Ascending aorta (tissue), 2 donors: ENCODE results near the gene AS3MT. TPM values are rescaled to one million over a fixed set of nuclear protein-coding genes. Genes with fewer than 3 reads are reported as not detected.

ENCODE experiments used
- DNase-seq, 2 donors: peaks; one replicate each; pipeline ENCODE4 v3.0.0-alpha.2; 2019; ENCODE audit warnings: low spot score in 2 of 2
- H3K27ac ChIP-seq, 2 donors: fragments of 200-600 bp; sonication (generic); one replicate each; pipeline ENCODE4 v1.5.1; 2016 to 2017; ENCODE audit warnings: mild to moderate bottlenecking in 1 of 2
- H3K27me3 ChIP-seq: fragments of 200-600 bp; sonication (generic); one replicate; pipeline ENCODE4 v1.5.1; 2017
- H3K36me3 ChIP-seq, 2 donors: fragments of 200-600 bp; sonication (generic); one replicate each; pipeline ENCODE4 v1.5.1; 2016
- H3K4me1 ChIP-seq, 2 donors: fragments of 200-600 bp; sonication (generic); one replicate each; pipeline ENCODE4 v1.5.1; 2016 to 2017; ENCODE audit warnings: mild to moderate bottlenecking in 1 of 2
- H3K4me3 ChIP-seq, 2 donors: fragments of 200-600 bp; sonication (generic); one replicate each; pipeline ENCODE4 v1.5.1; 2016 to 2017; ENCODE audit warnings: mild to moderate bottlenecking in 1 of 2
- H3K9me3 ChIP-seq, 2 donors: fragments of 200-600 bp; sonication (generic); one replicate each; pipeline ENCODE4 v1.5.1; 2016
- intact Hi-C: fragments of 100-400 bp; cut with DNase I; formaldehyde crosslinking; loops from one replicate; pipeline ENCODE4 v1.15.1; 2023
- total RNA-seq: library from RNA; depleted of rRNA; stranded (reverse); fragments of >200 nt; gene quantifications from one replicate; pipeline ENCODE4 v1.1.0, GENCODE V29; 2016
- TF ChIP-seq, protein P1 (sequence below), 3 experiments: fragments of 200-600 bp in 2 of 3; fragments of 450-650 bp in 1 of 3; sonication (generic) in 2 of 3; IDR thresholded peaks; one replicate each; pipeline ENCODE4 v1.5.1; 2016 to 2019; ENCODE audit warnings: antibody characterized with exemption in 3 of 3, mild to moderate bottlenecking in 1 of 3, moderate library complexity in 1 of 3

Gene AS3MT
- total RNA-seq, 1 donor from 2014 or later: 1.4 TPM

GRCh38 chr10:102931643-102932042, 62.4 kb downstream of the AS3MT start:
- no peak for DNase-seq
- no peaks in the 10 kb centered on the region for H3K4me1 ChIP-seq
- no peak overlapping the region for H3K4me3 ChIP-seq
- no peak overlapping the region for H3K27ac ChIP-seq
- TF ChIP-seq, protein P1, sequence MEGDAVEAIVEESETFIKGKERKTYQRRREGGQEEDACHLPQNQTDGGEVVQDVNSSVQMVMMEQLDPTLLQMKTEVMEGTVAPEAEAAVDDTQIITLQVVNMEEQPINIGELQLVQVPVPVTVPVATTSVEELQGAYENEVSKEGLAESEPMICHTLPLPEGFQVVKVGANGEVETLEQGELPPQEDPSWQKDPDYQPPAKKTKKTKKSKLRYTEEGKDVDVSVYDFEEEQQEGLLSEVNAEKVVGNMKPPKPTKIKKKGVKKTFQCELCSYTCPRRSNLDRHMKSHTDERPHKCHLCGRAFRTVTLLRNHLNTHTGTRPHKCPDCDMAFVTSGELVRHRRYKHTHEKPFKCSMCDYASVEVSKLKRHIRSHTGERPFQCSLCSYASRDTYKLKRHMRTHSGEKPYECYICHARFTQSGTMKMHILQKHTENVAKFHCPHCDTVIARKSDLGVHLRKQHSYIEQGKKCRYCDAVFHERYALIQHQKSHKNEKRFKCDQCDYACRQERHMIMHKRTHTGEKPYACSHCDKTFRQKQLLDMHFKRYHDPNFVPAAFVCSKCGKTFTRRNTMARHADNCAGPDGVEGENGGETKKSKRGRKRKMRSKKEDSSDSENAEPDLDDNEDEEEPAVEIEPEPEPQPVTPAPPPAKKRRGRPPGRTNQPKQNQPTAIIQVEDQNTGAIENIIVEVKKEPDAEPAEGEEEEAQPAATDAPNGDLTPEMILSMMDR (IDR thresholded peaks at IDR 0.05): no peak
- no peaks in the 10 kb centered on the region for H3K9me3 ChIP-seq
- peaks cover 0 to 11% of the 10 kb centered on the region in 2 donors for H3K36me3 ChIP-seq
- intact Hi-C loops: no loop called here
- H3K27me3 ChIP-seq: no peaks in the 10 kb centered on the region

DNA sequence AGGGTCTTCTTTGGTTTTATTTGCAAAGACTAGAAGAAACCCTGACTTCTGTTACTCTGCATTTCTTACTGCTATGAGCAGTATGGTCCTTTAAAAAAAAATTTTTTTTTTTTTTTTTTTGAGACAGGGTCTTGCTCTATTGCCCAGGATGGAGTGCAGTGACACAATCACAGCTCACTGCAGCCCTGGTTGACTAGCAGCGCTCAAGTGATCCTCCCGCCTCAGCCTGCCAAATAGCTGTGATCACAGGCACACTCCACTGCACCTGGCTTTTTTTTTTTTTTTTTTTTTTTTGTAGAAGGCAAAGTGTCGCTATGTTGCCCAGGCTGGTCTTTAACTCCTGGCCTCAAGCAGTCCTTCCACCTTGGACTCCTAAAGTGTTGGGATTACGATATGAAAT, 66.2 kb downstream of the AS3MT start:
- no peak overlapping the region for H3K27ac ChIP-seq
- intact Hi-C loops: no loop called here

DNA sequence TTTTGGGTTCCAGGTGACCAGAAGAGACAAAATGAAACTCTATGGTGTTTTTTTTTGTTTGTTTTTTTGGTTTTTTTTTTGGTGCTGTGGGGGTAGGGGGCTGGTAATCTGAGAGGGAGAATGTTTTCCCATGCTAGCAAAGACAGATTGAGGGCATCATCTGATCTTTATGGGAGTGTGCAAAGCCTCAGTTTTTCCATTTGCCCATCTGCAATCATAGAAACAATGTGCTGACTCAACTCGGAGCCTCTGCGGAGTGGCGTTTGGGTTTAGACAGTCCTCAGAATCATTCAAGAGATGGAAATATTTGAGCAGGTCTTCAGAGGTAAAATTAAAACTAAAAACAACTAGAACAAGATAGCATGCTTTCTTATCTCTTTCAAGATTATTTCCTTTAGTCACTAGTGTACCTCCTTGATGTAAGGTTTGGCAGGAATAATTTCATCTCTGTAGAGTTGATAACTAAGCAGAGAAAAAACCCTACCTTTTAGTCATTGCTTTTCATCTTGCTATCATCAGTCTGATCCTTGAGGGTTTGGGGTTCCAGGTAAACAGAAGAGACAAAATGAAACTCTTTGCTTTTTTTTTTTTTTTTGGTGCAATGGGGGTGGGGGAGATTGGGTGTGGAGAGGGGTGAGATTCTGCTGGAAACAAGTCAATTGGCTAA, 66.8 kb downstream of the AS3MT start:
- Histone ChIP-seq H3K4me3 (no peak overlapping the region), H3K9me3 (no peaks in the 10 kb centered on the region), H3K27me3 (no peaks in the 10 kb centered on the region), H3K4me1 (no peaks in the 10 kb centered on the region), H3K27ac (no peak overlapping the region), H3K36me3 (no peaks in the 10 kb centered on the region)
- intact Hi-C loops: no loop called here
- no peak for DNase-seq
- TF ChIP-seq, protein P1 (IDR thresholded peaks at IDR 0.05): no peak

More for the DNA sequence above, 66.2 kb downstream of the AS3MT start:
- TF ChIP-seq, protein P1 (IDR thresholded peaks at IDR 0.05): no peak
- DNase-seq: no peak
- H3K4me1 ChIP-seq: no peaks in the 10 kb centered on the region
- no peaks in the 10 kb centered on the region for H3K9me3 ChIP-seq
- H3K4me3 ChIP-seq: no peak overlapping the region
- H3K36me3 ChIP-seq: no peaks in the 10 kb centered on the region
- H3K27me3 ChIP-seq: no peaks in the 10 kb centered on the region

DNA sequence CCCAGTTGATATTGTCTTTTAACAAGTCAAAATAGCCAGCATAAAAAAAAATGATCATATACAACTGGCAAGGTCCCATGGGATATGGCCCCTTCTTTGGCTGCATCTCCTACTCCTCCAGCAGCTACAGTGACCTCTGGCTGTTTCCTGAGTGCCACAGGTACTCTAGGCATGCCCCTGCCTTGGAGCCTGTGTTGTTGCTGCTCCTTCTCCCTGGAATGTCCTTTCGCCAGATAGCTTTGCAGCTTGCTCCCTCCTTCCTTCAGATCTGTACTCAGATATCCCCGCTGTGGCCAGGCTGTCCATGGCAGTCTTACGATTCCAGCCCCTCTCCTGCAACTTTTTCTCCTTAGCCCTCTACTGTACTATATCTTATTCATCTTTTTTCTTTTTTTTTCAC, 72.1 kb downstream of the AS3MT start:
- H3K9me3 ChIP-seq: no peaks in the 10 kb centered on the region
- DNase-seq: no peak
- H3K4me3 ChIP-seq: no peak overlapping the region
- H3K27ac ChIP-seq: no peak overlapping the region
- peaks cover 0 to 4% of the 10 kb centered on the region in 2 donors for H3K4me1 ChIP-seq
- TF ChIP-seq, protein P1 (IDR thresholded peaks at IDR 0.05): no peak
- intact Hi-C loops: no loop called here
- no peaks in the 10 kb centered on the region for H3K36me3 ChIP-seq
- H3K27me3 ChIP-seq: no peaks in the 10 kb centered on the region

DNA sequence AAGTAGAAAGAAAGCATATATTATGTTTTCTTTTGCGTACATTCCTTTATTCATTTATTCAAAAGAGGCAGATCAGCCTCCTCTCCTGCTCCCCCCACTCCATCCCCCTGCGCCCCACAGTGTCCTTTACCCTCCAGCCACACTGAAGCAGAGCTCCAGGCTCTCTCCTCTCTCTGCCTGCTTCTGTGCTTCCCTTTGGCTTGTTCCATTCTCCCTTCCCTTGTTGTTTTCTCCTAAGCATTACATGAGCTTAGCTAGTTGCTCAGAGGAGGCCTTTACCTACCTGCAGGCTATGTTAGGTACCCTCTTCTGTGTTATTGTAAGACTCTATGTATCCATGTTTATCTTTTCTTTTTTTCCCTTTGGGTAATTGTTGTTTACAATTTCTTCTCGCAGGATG, 76.2 kb downstream of the AS3MT start:
- Histone ChIP-seq H3K27ac (no peak overlapping the region), H3K9me3 (no peaks in the 10 kb centered on the region), H3K36me3 (no peaks in the 10 kb centered on the region), H3K4me1 (peaks cover 0 to 6% of the 10 kb centered on the region in 2 donors), H3K4me3 (no peak overlapping the region), H3K27me3 (no peaks in the 10 kb centered on the region)
- intact Hi-C loops: no loop called here
- no peak for DNase-seq
- TF ChIP-seq, protein P1 (IDR thresholded peaks at IDR 0.05): no peak

DNA sequence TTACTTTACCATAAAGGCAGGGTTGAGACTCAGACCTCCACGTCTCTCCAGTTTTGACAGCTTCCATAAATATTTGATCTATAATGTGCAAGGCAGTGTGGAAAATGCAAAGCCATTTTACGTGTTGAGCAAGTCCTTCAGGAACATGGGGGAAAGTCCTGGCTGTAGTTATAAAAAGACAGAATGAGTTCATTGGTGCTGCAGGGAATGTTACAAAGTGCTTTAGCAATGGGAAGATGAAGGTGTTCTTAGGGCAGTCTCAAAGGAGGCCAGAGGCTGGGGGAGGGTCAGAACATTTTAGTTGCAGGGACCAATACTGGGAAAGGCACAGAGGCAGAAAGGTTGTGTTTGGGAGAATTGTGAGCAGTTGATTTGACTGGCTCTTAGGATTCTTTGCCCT, 76.7 kb downstream of the AS3MT start:
- H3K4me1 ChIP-seq: peaks cover 0 to 6% of the 10 kb centered on the region in 2 donors
- no peak overlapping the region for H3K4me3 ChIP-seq
- intact Hi-C loops: no loop called here
- no peak for DNase-seq
- TF ChIP-seq, protein P1 (IDR thresholded peaks at IDR 0.05): no peak
- H3K36me3 ChIP-seq: no peaks in the 10 kb centered on the region
- no peaks in the 10 kb centered on the region for H3K27me3 ChIP-seq
- H3K27ac ChIP-seq: no peak overlapping the region
- no peaks in the 10 kb centered on the region for H3K9me3 ChIP-seq
